ENCODE measurements around the gene NELFA.

DNA sequence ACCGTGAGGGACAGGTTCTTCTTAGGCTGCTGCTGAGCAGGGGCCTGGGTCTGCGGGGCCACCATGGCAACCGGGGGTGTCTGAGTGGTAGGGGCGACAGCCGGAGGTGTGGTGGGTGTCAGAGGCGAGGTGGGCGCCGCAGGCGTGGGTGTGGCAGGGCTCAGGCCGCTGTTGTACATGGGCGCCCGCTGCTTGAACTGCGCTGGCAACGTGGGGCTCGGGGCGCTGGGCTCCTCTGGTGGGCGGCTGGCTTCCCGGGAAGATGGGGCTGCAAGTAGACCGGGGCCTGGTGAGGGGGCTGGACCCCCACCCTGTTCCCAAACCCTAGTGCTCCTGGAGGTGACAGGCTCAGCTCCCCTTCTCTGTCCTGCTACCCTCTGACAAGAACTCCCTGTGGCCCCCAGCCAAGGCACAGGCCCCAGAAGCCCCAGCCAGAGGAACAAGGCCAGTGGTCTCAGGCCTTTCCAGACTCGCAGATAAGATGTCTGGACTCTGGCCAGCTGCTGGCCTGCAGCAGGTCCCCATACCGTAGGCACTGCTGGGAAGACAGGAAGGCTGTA is 24.8 kb downstream of the NELFA start:
- TF ChIP-seq, protein P1, sequence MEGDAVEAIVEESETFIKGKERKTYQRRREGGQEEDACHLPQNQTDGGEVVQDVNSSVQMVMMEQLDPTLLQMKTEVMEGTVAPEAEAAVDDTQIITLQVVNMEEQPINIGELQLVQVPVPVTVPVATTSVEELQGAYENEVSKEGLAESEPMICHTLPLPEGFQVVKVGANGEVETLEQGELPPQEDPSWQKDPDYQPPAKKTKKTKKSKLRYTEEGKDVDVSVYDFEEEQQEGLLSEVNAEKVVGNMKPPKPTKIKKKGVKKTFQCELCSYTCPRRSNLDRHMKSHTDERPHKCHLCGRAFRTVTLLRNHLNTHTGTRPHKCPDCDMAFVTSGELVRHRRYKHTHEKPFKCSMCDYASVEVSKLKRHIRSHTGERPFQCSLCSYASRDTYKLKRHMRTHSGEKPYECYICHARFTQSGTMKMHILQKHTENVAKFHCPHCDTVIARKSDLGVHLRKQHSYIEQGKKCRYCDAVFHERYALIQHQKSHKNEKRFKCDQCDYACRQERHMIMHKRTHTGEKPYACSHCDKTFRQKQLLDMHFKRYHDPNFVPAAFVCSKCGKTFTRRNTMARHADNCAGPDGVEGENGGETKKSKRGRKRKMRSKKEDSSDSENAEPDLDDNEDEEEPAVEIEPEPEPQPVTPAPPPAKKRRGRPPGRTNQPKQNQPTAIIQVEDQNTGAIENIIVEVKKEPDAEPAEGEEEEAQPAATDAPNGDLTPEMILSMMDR (IDR thresholded peaks at IDR 0.05), result no peak
- no peak for TF ChIP-seq POLR2A (IDR thresholded peaks at IDR 0.05)
